K562 (cell line): ENCODE results near the gene ABT1. TPM values are rescaled to one million over a fixed set of nuclear protein-coding genes. Genes with fewer than 3 reads are reported as not detected.

ENCODE experiments used
- AFF1 ChIP-seq, 2 experiments: fragments of 450-650 bp; IDR thresholded peaks; 2 replicates each; pipeline ENCODE4 v1.6.1; 2018; ENCODE audit warnings: mild to moderate bottlenecking in 2 of 2, low read depth in 1 of 2; ENCODE audit not compliant: partially characterized antibody in 2 of 2
- CBX3 ChIP-seq, 2 experiments: IDR thresholded peaks; 1 replicate in 1 of 2; 2 replicates in 1 of 2; pipeline ENCODE4 v1.6.1; 2012; ENCODE audit warnings: inconsistent platforms in 2 of 2, low read length in 2 of 2, borderline replicate concordance in 1 of 2, control low read depth in 1 of 2
- CREM ChIP-seq: IDR thresholded peaks from 2 replicates; pipeline ENCODE4 v1.6.1; 2014; ENCODE audit warnings: antibody characterized with exemption, low read depth
- DIDO1 ChIP-seq: fragments of 450-650 bp; IDR thresholded peaks from 2 replicates; pipeline ENCODE4 v1.6.1; 2016; ENCODE audit warnings: low read depth, missing biosample characterization, missing genetic modification characterization
- E2F3 ChIP-seq: fragments of 250-450 bp; sonication (Bioruptor Pico); IDR thresholded peaks from 2 replicates; pipeline ENCODE4 v1.4.0; 2020; ENCODE audit warnings: mild to moderate bottlenecking
- ESRRA ChIP-seq: fragments of 450-650 bp; IDR thresholded peaks from 2 replicates; pipeline ENCODE4 v1.6.1; 2014; ENCODE audit warnings: low read depth, mild to moderate bottlenecking, moderate library complexity, borderline replicate concordance
- FOXA3 ChIP-seq, 2 experiments: fragments of 450-650 bp in 1 of 2; sonication (generic) in 1 of 2; formaldehyde crosslinking; IDR thresholded peaks in 1 of 2; conservative IDR thresholded peaks in 1 of 2; 2 replicates each; pipeline versions ENCODE4 v1.4.0 to v1.8.0; 2020 to 2022; ENCODE audit warnings: mild to moderate bottlenecking in 2 of 2, missing genetic modification reagents in 1 of 2
- HMG20B ChIP-seq: fragments of 250-450 bp; sonication (Bioruptor Pico); IDR thresholded peaks from 2 replicates; pipeline ENCODE4 v1.5.0; 2021; ENCODE audit warnings: mild to moderate bottlenecking
- HSF4 ChIP-seq: fragments of 250-450 bp; sonication (Bioruptor Pico); IDR thresholded peaks from 2 replicates; pipeline ENCODE4 v2.1.2; 2022; ENCODE audit warnings: mild to moderate bottlenecking, moderate library complexity, borderline replicate concordance
- ILF3 ChIP-seq: fragments of 450-650 bp; IDR thresholded peaks from 2 replicates; pipeline ENCODE4 v1.6.1; 2018; ENCODE audit warnings: antibody characterized with exemption, mild to moderate bottlenecking, moderate library complexity, borderline replicate concordance
- PHTF2 ChIP-seq: fragments of 250-450 bp; sonication (Bioruptor Pico); IDR thresholded peaks from 2 replicates; pipeline ENCODE4 v1.5.0; 2021; ENCODE audit warnings: mild to moderate bottlenecking
- UBTF ChIP-seq, 2 experiments: IDR thresholded peaks; 2 replicates each; pipeline ENCODE4 v1.6.1; 2012; ENCODE audit warnings: improper control_type of control experiment in 2 of 2, low read depth in 2 of 2, low read length in 2 of 2, borderline replicate concordance in 1 of 2
- ZBTB2 ChIP-seq: fragments of 450-650 bp; IDR thresholded peaks from 2 replicates; pipeline ENCODE4 v1.6.1; 2016; ENCODE audit warnings: antibody characterized with exemption
- ZBTB7A ChIP-seq: IDR thresholded peaks from 2 replicates; pipeline ENCODE4 v1.6.1; 2011; ENCODE audit warnings: low read depth, mild to moderate bottlenecking, low read length, moderate library complexity, borderline replicate concordance; ENCODE audit not compliant: control insufficient read depth
- ZBTB8A ChIP-seq: fragments of 450-650 bp; IDR thresholded peaks from 2 replicates; pipeline ENCODE4 v1.6.1; 2018; ENCODE audit warnings: mild to moderate bottlenecking, moderate library complexity; ENCODE audit not compliant: partially characterized antibody
- ZNF24 ChIP-seq: fragments of 450-650 bp; IDR thresholded peaks from 2 replicates; pipeline ENCODE4 v1.6.1; 2016
- ZNF655 ChIP-seq: fragments of 250-450 bp; sonication (Bioruptor Pico); IDR thresholded peaks from 2 replicates; pipeline ENCODE4 v1.5.0; 2021
- ZNF717 ChIP-seq: fragments of 250-450 bp; sonication (Bioruptor Pico); IDR thresholded peaks from 2 replicates; pipeline ENCODE4 v1.5.0; 2021
- polyA plus RNA-seq, 8 experiments: library from polyadenylated mRNA; depleted of rRNA in 4 of 8; stranded (reverse) in 5 of 8; unstranded in 3 of 8; fragments of >200 nt; fragmentation: Nextera tagmentation in 2 of 8; fragmentation: Illumina TruSeq in 1 of 8; extraction: Ambion mirVana in 2 of 8; extraction: Trizol in 1 of 8; gene quantifications; 2 replicates each; pipeline versions ENCODE4 v1.2.1 to v1.2.3, GENCODE V29; 2011 to 2014; ENCODE audit warnings: inconsistent platforms in 1 of 8, missing spikeins in 1 of 8
- total RNA-seq, 7 experiments: library from RNA; depleted of rRNA in 6 of 7; stranded (reverse); fragments of >200 nt in 6 of 7; fragmentation: Illumina TruSeq in 2 of 7; extraction: Trizol in 2 of 7; gene quantifications; 2 replicates each; pipeline versions ENCODE4 v1.2.1 to v1.2.3, GENCODE V29; 2011 to 2021; ENCODE audit warnings: low replicate concordance in 1 of 7

The ABT1 gene
- total and polyA plus RNA-seq, 9 of the 15 experiments (the other 6 are each of a cell fraction or from before 2014, with no cell fraction given): 8.8 to 52.7 (median 40.7) TPM

- TF ChIP-seq AFF1 (IDR thresholded peaks at IDR 0.05; ENCODE audit: low read depth in 1 of 2, partially characterized antibody in 2 of 2) (peak in 1 of 2 experiments; percentile 86), ZBTB2 (peak; percentile 88), ZNF24 (peak; percentile 82), ZNF717 (CRISPR knock-in tag) (no peak), ZBTB7A (0 out of 2 replicates have a peak, but pooled peaks have one; percentile 57), FOXA3 (CRISPR knock-in tag; conservative IDR thresholded peaks at IDR 0.05 in 1 of 2, IDR thresholded peaks at IDR 0.05 in 1 of 2) (no peak), CBX3 (IDR thresholded peaks at IDR 0.05; ENCODE audit: borderline replicate concordance in 1 of 2, low read length in 2 of 2) (peak in 1 of 2 experiments; percentile 82; a peak in 2 of 3 replicates), HMG20B (no peak), ILF3 (no peak), HSF4 (no peak), ESRRA (peak; percentile 53; the same call in 1 of the 2 replicates), ZBTB8A (peak; percentile 85), UBTF (IDR thresholded peaks at IDR 0.05; ENCODE audit: borderline replicate concordance in 1 of 2, low read depth in 2 of 2, low read length in 2 of 2) (0 out of 4 replicates have a peak, but pooled peaks of 1 of the 2 experiments have one; percentile 53), PHTF2 (CRISPR knock-in tag) (no peak), ZNF655 (no peak), CREM (peak; percentile 77), E2F3 (no peak), DIDO1 (tag) (no peak)
Observed at GRCh38 chr6:26556263-26557070, 40.3 kb upstream of the ABT1 start (continued).
